Left lung (tissue), 10 donors: ENCODE results near the gene AKAP12. TPM values are rescaled to one million over a fixed set of nuclear protein-coding genes. Genes with fewer than 3 reads are reported as not detected.
A peak's percentile ranks its signal among the peaks of the same experiment; 100 is the strongest.

Experiments
- ATAC-seq: fragments of 200-7000 bp; cut with Tn5 transposase; one replicate; pipeline ENCODE4 v1.9.1; 2020; ENCODE audit warnings: moderate library complexity
- DNase-seq, 4 donors: peaks; one replicate each; pipeline ENCODE4 v3.0.0-alpha.2; 2013 to 2020
- H3K27ac ChIP-seq, 2 donors: fragments of 200-600 bp; sonication (generic) in 1 of 2; one replicate each; pipeline versions ENCODE4 v1.5.0 to v1.8.0; 2020 to 2021
- H3K27me3 ChIP-seq, 2 donors: fragments of 200-600 bp; sonication (generic) in 1 of 2; one replicate each; pipeline versions ENCODE4 v1.5.0 to v1.8.0; 2020 to 2021
- H3K36me3 ChIP-seq, 2 donors: fragments of 200-600 bp; sonication (generic) in 1 of 2; one replicate each; pipeline versions ENCODE4 v1.5.0 to v1.8.0; 2020 to 2021
- H3K4me1 ChIP-seq, 2 donors: fragments of 200-600 bp; one replicate each; pipeline ENCODE4 v1.8.0; 2021
- H3K4me3 ChIP-seq, 2 donors: fragments of 200-600 bp; sonication (generic) in 1 of 2; one replicate each; pipeline versions ENCODE4 v1.5.0 to v1.8.0; 2020 to 2021; ENCODE audit warnings: mild to moderate bottlenecking in 1 of 2
- H3K9me3 ChIP-seq, 2 donors: fragments of 200-600 bp; sonication (generic) in 1 of 2; one replicate each; pipeline versions ENCODE4 v1.5.0 to v1.8.0; 2020 to 2021
- CTCF ChIP-seq, 2 donors: fragments of 200-600 bp; sonication (generic) in 1 of 2; IDR thresholded peaks; one replicate each; pipeline versions ENCODE4 v1.5.0 to v1.8.0; 2021; ENCODE audit warnings: antibody characterized with exemption in 2 of 2
- intact Hi-C, 2 donors: fragments of 100-400 bp; cut with DNase I; formaldehyde crosslinking; loops; one replicate each; pipeline versions ENCODE4 v1.11.2 to v1.14.2; 2022
- polyA plus RNA-seq, 6 donors: library from polyadenylated mRNA; unstranded; fragments of 120-200 nt; gene quantifications; one replicate each; pipeline ENCODE4 v1.2.1, GENCODE V29; 2013; ENCODE audit not compliant: insufficient read length in 6 of 6
- total RNA-seq, 2 donors: library from RNA; stranded (reverse); fragmentation: NEBNext Ultra II Directional; extraction: Animal tissue kit (Norgen Biotek cat#: 25700); gene quantifications; one replicate each; pipeline ENCODE4 v1.2.1, GENCODE V29; 2021
- donor health status: DM: no; HTN: yes; CAD: no.
- donor health status: DM: no; HTN: no; CAD: no.

AKAP12 gene
- total and polyA plus RNA-seq, 8 donors = 28.9 to 125 (median 98.7) TPM

DNA sequence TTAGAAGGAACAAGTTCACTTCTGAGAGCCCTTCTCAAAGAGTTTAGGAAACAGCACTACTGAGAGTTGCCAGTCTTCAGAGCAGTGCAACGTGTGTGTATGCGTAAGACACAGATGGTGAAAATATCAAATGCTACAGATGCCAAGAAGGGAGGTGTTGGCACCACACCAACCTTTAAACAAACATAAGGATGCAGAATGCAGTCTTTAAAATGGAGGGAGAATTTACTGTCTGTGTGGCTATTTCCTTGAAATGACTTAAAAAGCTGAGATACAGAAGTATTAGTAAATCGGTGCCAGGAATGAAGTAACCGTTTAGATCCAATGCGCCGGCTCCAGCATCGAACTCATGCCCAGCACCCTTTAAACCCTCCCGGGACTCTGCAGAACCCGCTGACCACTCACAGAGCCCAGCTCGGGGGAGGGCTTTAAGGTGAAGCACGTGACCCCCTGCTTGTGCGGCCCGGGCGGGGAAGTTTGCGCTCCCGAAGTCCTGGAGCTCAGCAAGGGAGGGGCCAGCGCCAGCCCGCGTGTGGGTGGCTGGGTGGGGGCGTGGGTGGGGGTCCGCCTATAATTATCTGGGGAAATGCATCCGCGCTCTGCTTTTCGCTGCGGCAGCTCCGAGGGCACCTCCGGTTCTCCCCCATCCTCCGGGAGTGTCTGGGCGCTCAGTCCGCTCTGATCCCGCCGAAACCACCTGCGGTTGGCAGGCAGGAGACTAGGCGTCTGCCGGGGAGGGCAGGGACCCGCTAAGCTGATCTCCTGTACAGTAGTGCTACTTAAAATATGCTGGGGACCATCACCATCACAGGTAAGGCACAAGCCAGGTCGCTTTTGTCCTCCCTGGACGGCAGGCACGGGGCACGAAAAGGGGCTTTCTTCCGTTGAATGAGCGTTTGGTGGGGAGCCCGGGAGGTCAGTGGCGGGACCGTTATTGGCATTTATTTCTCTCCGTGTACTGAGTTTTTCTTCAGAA is 85.6 kb downstream of the AKAP12 start:
- peak overlapping the region; percentile 43 to 44 for H3K4me3 ChIP-seq
- DNase-seq (peak; percentile 69 to 86 (median 75)), ATAC-seq (peak; percentile 83)
- no peak for TF ChIP-seq CTCF (IDR thresholded peaks at IDR 0.05)
- H3K9me3 ChIP-seq = no peaks in the 10 kb centered on the region
- H3K27ac ChIP-seq = peak overlapping the region in 1 of 2 donors; percentile 24
- no peaks in the 10 kb centered on the region for H3K36me3 ChIP-seq
- H3K27me3 ChIP-seq = peaks cover 0 to 27% of the 10 kb centered on the region in 2 donors
- peaks cover 7 to 30% of the 10 kb centered on the region in 2 donors for H3K4me1 ChIP-seq
- intact Hi-C loops = no loop called here

- Histone ChIP-seq H3K27ac (peak overlapping the region in 1 of 2 donors; percentile 24), H3K36me3 (no peaks in the 10 kb centered on the region), H3K27me3 (peaks cover 0 to 27% of the 10 kb centered on the region in 2 donors), H3K9me3 (no peaks in the 10 kb centered on the region), H3K4me1 (peaks cover 7 to 30% of the 10 kb centered on the region in 2 donors), H3K4me3 (peak overlapping the region; percentile 43 to 44)
- TF ChIP-seq CTCF (IDR thresholded peaks at IDR 0.05) = no peak
- DNase-seq (no peak), ATAC-seq (no peak)
- intact Hi-C loops = no loop called here
Measured at GRCh38 chr6:151326116-151326825, 86.5 kb downstream of the AKAP12 start.

- Histone ChIP-seq H3K4me1 (peaks cover 7 to 30% of the 10 kb centered on the region in 2 donors), H3K36me3 (no peaks in the 10 kb centered on the region), H3K27me3 (peaks cover 0 to 27% of the 10 kb centered on the region in 2 donors), H3K4me3 (no peak overlapping the region), H3K9me3 (no peaks in the 10 kb centered on the region), H3K27ac (no peak overlapping the region)
- ATAC-seq = no peak
- no peak for TF ChIP-seq CTCF (IDR thresholded peaks at IDR 0.05)
- DNase-seq = peak in 1 of 4 donors; percentile 51
- intact Hi-C loops = no loop called here
Measured at GRCh38 chr6:151327101-151327500, 87.3 kb downstream of the AKAP12 start.

- ATAC-seq (no peak), DNase-seq (peak in 1 of 4 donors; percentile 67)
- Histone ChIP-seq H3K27me3 (peaks cover 0 to 16% of the 10 kb centered on the region in 2 donors), H3K36me3 (no peaks in the 10 kb centered on the region), H3K27ac (no peak overlapping the region), H3K4me1 (peaks cover 1 to 10% of the 10 kb centered on the region in 2 donors), H3K4me3 (no peak overlapping the region), H3K9me3 (no peaks in the 10 kb centered on the region)
- TF ChIP-seq CTCF (IDR thresholded peaks at IDR 0.05) = no peak
- intact Hi-C loops = loop anchor here in 1 of 2 donors (5.0 kb wide), 1 partner anchor 438 kb away; no protein-coding TSS in a partner anchor
Measured at GRCh38 chr6:151330130-151330696, 90.4 kb downstream of the AKAP12 start.
